ENCODE data around the gene ELSPBP1.

- TF ChIP-seq CTCF (IDR thresholded peaks at IDR 0.05) (no peak), POLR2A (IDR thresholded peaks at IDR 0.05) (no peak)
Measured at GRCh38 chr19:48064509-48064908, 70.1 kb downstream of the ELSPBP1 start.
